Activated T-helper 17 cell treated with anti-CD3 and anti-CD28 coated beads, Interleukin-2, amount 50 U/mL, for 72 hours (primary cell): ENCODE measurements around the gene CLC. TPM values are rescaled to one million over a fixed set of nuclear protein-coding genes. Genes with fewer than 3 reads are reported as not detected.

Experiments
- total RNA-seq, 2 donors: library from RNA; stranded (reverse); gene quantifications; one replicate each; pipeline ENCODE4 v1.2.3, GENCODE V29; 2022

The CLC gene
- total RNA-seq, 2 donors from 2014 or later: not detected

Other genes with a start within 250 kb of the CLC start
- 1 to 10 TPM in 1 of 2 donors, under 1 TPM in 1; 0.16 to 1.2 TPM for gene DLL3, start 239.1 kb downstream of the CLC start, total RNA-seq
- not detected for gene SELENOV, start 222.9 kb downstream of the CLC start, total RNA-seq
- 1 to 10 TPM; 2.8 to 3.2 TPM for gene EID2B, start 205.2 kb downstream of the CLC start, total RNA-seq
- gene EID2, start 197.9 kb downstream of the CLC start, total RNA-seq: 10 to 100 TPM in 1 of 2 donors, 1 to 10 TPM in 1; 9.4 to 13.4 TPM
- not detected for gene LGALS13, start 135.5 kb downstream of the CLC start, total RNA-seq
- gene LGALS16, start 82.1 kb downstream of the CLC start, total RNA-seq: not detected
- 1 to 10 TPM in 1 of 2 donors, under 1 TPM in 1; 0.69 to 2.2 TPM for gene LGALS14, start 33.5 kb downstream of the CLC start, total RNA-seq
- gene LEUTX, start 40.8 kb upstream of the CLC start, total RNA-seq: not detected
- 10 to 100 TPM in 1 of 2 donors, 1 to 10 TPM in 1; 8.8 to 17.6 TPM for gene DYRK1B, start 96.1 kb upstream of the CLC start, total RNA-seq
- gene FBL, start 108.3 kb upstream of the CLC start, total RNA-seq: 100 to 1,000 TPM; 513 to 639 TPM
- 10 to 100 TPM in 1 of 2 donors, 1 to 10 TPM in 1; 2.1 to 11.3 TPM for gene FCGBP, start 196.6 kb upstream of the CLC start, total RNA-seq
- gene PSMC4, start 233.1 kb upstream of the CLC start, total RNA-seq: 100 to 1,000 TPM in 1 of 2 donors, 10 to 100 TPM in 1; 66.4 to 121 TPM